NB4 (cell line): Measurements from ENCODE around the gene SOX6.

Experiments
- POLR2A ChIP-seq: IDR thresholded peaks from 2 replicates; pipeline ENCODE4 v1.6.1; 2011; ENCODE audit warnings: mild to moderate bottlenecking; ENCODE audit not compliant: insufficient read length; ENCODE audit errors: extremely low read depth
- TF ChIP-seq, protein P1 (sequence below): IDR thresholded peaks from one replicate; pipeline ENCODE4 v1.5.1; 2012; ENCODE audit warnings: low read depth, low read length

- no peak for TF ChIP-seq POLR2A
- TF ChIP-seq, protein P1, sequence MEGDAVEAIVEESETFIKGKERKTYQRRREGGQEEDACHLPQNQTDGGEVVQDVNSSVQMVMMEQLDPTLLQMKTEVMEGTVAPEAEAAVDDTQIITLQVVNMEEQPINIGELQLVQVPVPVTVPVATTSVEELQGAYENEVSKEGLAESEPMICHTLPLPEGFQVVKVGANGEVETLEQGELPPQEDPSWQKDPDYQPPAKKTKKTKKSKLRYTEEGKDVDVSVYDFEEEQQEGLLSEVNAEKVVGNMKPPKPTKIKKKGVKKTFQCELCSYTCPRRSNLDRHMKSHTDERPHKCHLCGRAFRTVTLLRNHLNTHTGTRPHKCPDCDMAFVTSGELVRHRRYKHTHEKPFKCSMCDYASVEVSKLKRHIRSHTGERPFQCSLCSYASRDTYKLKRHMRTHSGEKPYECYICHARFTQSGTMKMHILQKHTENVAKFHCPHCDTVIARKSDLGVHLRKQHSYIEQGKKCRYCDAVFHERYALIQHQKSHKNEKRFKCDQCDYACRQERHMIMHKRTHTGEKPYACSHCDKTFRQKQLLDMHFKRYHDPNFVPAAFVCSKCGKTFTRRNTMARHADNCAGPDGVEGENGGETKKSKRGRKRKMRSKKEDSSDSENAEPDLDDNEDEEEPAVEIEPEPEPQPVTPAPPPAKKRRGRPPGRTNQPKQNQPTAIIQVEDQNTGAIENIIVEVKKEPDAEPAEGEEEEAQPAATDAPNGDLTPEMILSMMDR, result no peak
Observed at GRCh38 chr11:15932417-15932816, 423.9 kb downstream of the SOX6 start.
